ENCODE results near the gene PAX7.

GRCh38 chr1:18599704-18600103, 30.9 kb upstream of the PAX7 start:
- peak in 1 of 6 experiments; percentile 3 for TF ChIP-seq CTCF (IDR thresholded peaks at IDR 0.05)
- no peak for TF ChIP-seq POLR2A (IDR thresholded peaks at IDR 0.05)
